NCI-H510A treated with DMSO at 0.1 percent for 48 hours (cell line): ENCODE data around the gene GHR.

ENCODE experiments used
- DNase-seq: peaks from one replicate; lab custom pipeline; 2025; lab: John Stamatoyannopoulos, UW

Gene GHR

GRCh38 chr5:42516282-42517042, 93.2 kb downstream of the GHR start:
- no peak for DNase-seq

GRCh38 chr5:42517164-42517563, 93.9 kb downstream of the GHR start:
- no peak for DNase-seq

- no peak for DNase-seq
Observed at GRCh38 chr5:42518595-42519221, 95.5 kb downstream of the GHR start.

GRCh38 chr5:42520203-42520602, 97.0 kb downstream of the GHR start:
- DNase-seq = no peak

GRCh38 chr5:42520957-42521356, 97.7 kb downstream of the GHR start:
- no peak for DNase-seq

GRCh38 chr5:42521406-42521805, 98.2 kb downstream of the GHR start:
- no peak for DNase-seq

- DNase-seq = no peak
Observed at GRCh38 chr5:42522783-42523182, 99.5 kb downstream of the GHR start.

GRCh38 chr5:42526179-42526578, 102.9 kb downstream of the GHR start:
- no peak for DNase-seq

- DNase-seq = no peak
Observed at GRCh38 chr5:42531611-42532010, 108.4 kb downstream of the GHR start.

GRCh38 chr5:42542106-42542505, 118.9 kb downstream of the GHR start:
- DNase-seq = no peak

GRCh38 chr5:42543774-42544173, 120.5 kb downstream of the GHR start:
- DNase-seq = no peak

- DNase-seq = no peak
Observed at GRCh38 chr5:42545038-42545437, 121.8 kb downstream of the GHR start.

GRCh38 chr5:42547141-42547540, 123.9 kb downstream of the GHR start:
- no peak for DNase-seq

- DNase-seq = no peak
Observed at GRCh38 chr5:42547894-42548293, 124.7 kb downstream of the GHR start.

- DNase-seq = no peak
Observed at GRCh38 chr5:42552597-42552996, 129.4 kb downstream of the GHR start.

GRCh38 chr5:42553461-42553860, 130.2 kb downstream of the GHR start:
- no peak for DNase-seq

GRCh38 chr5:42555010-42555409, 131.8 kb downstream of the GHR start:
- no peak for DNase-seq

GRCh38 chr5:42555797-42556196, 132.6 kb downstream of the GHR start:
- no peak for DNase-seq

GRCh38 chr5:42557689-42558088, 134.4 kb downstream of the GHR start:
- DNase-seq = no peak

GRCh38 chr5:42561656-42562055, 138.4 kb downstream of the GHR start:
- no peak for DNase-seq

GRCh38 chr5:42564689-42565356, 141.6 kb downstream of the GHR start:
- DNase-seq = no peak

- no peak for DNase-seq
Observed at GRCh38 chr5:42566652-42567295, 143.5 kb downstream of the GHR start.

GRCh38 chr5:42569325-42569724, 146.1 kb downstream of the GHR start:
- DNase-seq = no peak
